IMR-90 (cell line): ENCODE measurements around the gene GPC5. TPM values are rescaled to one million over a fixed set of nuclear protein-coding genes. Genes with fewer than 3 reads are reported as not detected.

ENCODE experiments used
- ATAC-seq: fragments of 200-7000 bp; cut with Tn5 transposase; 2 replicates; pipeline ENCODE4 v1.9.1; 2020; ENCODE audit warnings: low read depth, mild to moderate bottlenecking, moderate library complexity
- BruUV-seq: library from RNA; stranded (reverse); fragments of 400-500 nt; replicated peaks from 2 replicates; lab custom pipeline; 2021; lab: Mats Ljungman, UMichigan
- CTCF ChIA-PET: fragments of 300-600 bp; formaldehyde crosslinking; extraction: SDS; loops from one replicate; lab custom pipeline; 2021; ENCODE audit warnings: antibody characterized with exemption; lab: Yijun Ruan, JAX
- POLR2A ChIA-PET: fragments of 300-600 bp; sonication (Branson Sonifier 250); formaldehyde crosslinking; loops from one replicate; lab custom pipeline; 2022; ENCODE audit warnings: antibody characterized with exemption; ENCODE audit not compliant: unreplicated experiment; lab: Charles Lee
- DNase-seq: peaks from one replicate; pipeline ENCODE4 v3.0.0; 2013
- H2AFZ ChIP-seq: replicated peaks from 2 replicates; pipeline ENCODE3; 2013; ENCODE audit warnings: low read length, mild to moderate bottlenecking; ENCODE audit not compliant: poor library complexity
- H2AK5ac ChIP-seq: 2 replicates; pipeline ENCODE4 v1.6.1; 2013; ENCODE audit warnings: low read depth, low read length, inconsistent platforms
- H2AK9ac ChIP-seq: replicated peaks from 2 replicates; pipeline ENCODE3; 2013; ENCODE audit warnings: mild to moderate bottlenecking, low read depth, low read length, moderate library complexity; ENCODE audit not compliant: poor library complexity
- H2BK120ac ChIP-seq: 2 replicates; pipeline ENCODE4 v1.6.1; 2013; ENCODE audit warnings: low read depth, low read length, inconsistent platforms
- H2BK15ac ChIP-seq: 3 replicates; pipeline ENCODE4 v1.6.1; 2013; ENCODE audit warnings: low read depth, low read length, inconsistent platforms
- H2BK20ac ChIP-seq: 2 replicates; pipeline ENCODE4 v1.6.1; 2013; ENCODE audit warnings: low read depth, mild to moderate bottlenecking, inconsistent platforms, low read length, moderate library complexity
- H2BK5ac ChIP-seq: 2 replicates; pipeline ENCODE4 v1.6.1; 2013; ENCODE audit warnings: mild to moderate bottlenecking, low read depth, low read length, inconsistent platforms; ENCODE audit not compliant: poor library complexity, severe bottlenecking
- H3K14ac ChIP-seq: replicated peaks from 2 replicates; pipeline ENCODE4 v1.6.1; 2013; ENCODE audit warnings: low read depth, low read length, inconsistent platforms
- H3K18ac ChIP-seq: 2 replicates; pipeline ENCODE4 v1.6.1; 2013; ENCODE audit warnings: low read depth, low read length, control low read depth
- H3K23ac ChIP-seq: 2 replicates; pipeline ENCODE4 v1.6.1; 2013; ENCODE audit warnings: low read depth, low read length, inconsistent platforms
- H3K27ac ChIP-seq: 2 replicates; pipeline ENCODE4 v1.5.1; 2013; ENCODE audit warnings: mild to moderate bottlenecking, control low read depth, low read length; ENCODE audit not compliant: insufficient read depth
- H3K27me3 ChIP-seq: 2 replicates; pipeline ENCODE4 v1.6.1; 2013; ENCODE audit warnings: low read length; ENCODE audit not compliant: control insufficient read depth, insufficient read depth
- H3K36me3 ChIP-seq: 2 replicates; pipeline ENCODE4 v1.6.1; 2013; ENCODE audit warnings: low read length, mixed read lengths; ENCODE audit not compliant: control insufficient read depth, insufficient read depth
- H3K4ac ChIP-seq: 2 replicates; pipeline ENCODE4 v1.6.1; 2013; ENCODE audit warnings: low read depth, low read length, inconsistent platforms
- H3K4me1 ChIP-seq: 2 replicates; pipeline ENCODE4 v1.6.1; 2013; ENCODE audit warnings: low read length, mixed read lengths; ENCODE audit not compliant: control insufficient read depth, insufficient read depth
- H3K4me2 ChIP-seq: 2 replicates; pipeline ENCODE4 v1.6.1; 2013; ENCODE audit warnings: low read depth, mild to moderate bottlenecking, control low read depth, low read length, moderate library complexity
- H3K4me3 ChIP-seq: 2 replicates; pipeline ENCODE4 v1.5.1; 2013; ENCODE audit warnings: low read depth, mild to moderate bottlenecking, control low read depth, low read length, moderate library complexity; ENCODE audit not compliant: insufficient read depth
- H3K56ac ChIP-seq: 2 replicates; pipeline ENCODE4 v1.6.1; 2013; ENCODE audit warnings: low read length, inconsistent platforms; ENCODE audit not compliant: insufficient read depth; ENCODE audit errors: extremely low read depth
- H3K79me1 ChIP-seq, 2 experiments: 2 replicates each; pipeline ENCODE4 v1.6.1; 2013; ENCODE audit warnings: low read length in 2 of 2, inconsistent platforms in 1 of 2, low read depth in 1 of 2
- H3K9ac ChIP-seq: 2 replicates; pipeline ENCODE4 v1.6.1; 2013; ENCODE audit warnings: low read depth, low read length, control low read depth
- H3K9me1 ChIP-seq: 2 replicates; pipeline ENCODE4 v1.6.1; 2013; ENCODE audit warnings: low read length, inconsistent platforms; ENCODE audit not compliant: insufficient read depth
- H3K9me3 ChIP-seq: 2 replicates; pipeline ENCODE4 v1.6.1; 2013; ENCODE audit warnings: low read length; ENCODE audit not compliant: control insufficient read depth, insufficient read depth
- H4K20me1 ChIP-seq: 2 replicates; pipeline ENCODE4 v1.6.1; 2013; ENCODE audit warnings: low read length, inconsistent platforms; ENCODE audit not compliant: insufficient read depth
- H4K5ac ChIP-seq: 2 replicates; pipeline ENCODE4 v1.6.1; 2013; ENCODE audit warnings: mild to moderate bottlenecking, low read depth, low read length, control low read depth
- H4K8ac ChIP-seq, 2 experiments: 2 replicates each; pipeline ENCODE4 v1.6.1; 2013; ENCODE audit warnings: low read depth in 2 of 2, low read length in 2 of 2, control low read depth in 1 of 2, inconsistent platforms in 1 of 2
- H4K91ac ChIP-seq: 2 replicates; pipeline ENCODE4 v1.6.1; 2013; ENCODE audit warnings: low read depth, low read length, inconsistent platforms; ENCODE audit not compliant: insufficient read depth
- CEBPB ChIP-seq: IDR thresholded peaks from 2 replicates; pipeline ENCODE4 v1.6.1; 2012; ENCODE audit warnings: low read depth, low read length, improper control_type of control experiment
- CHD1 ChIP-seq: IDR thresholded peaks from 2 replicates; pipeline ENCODE4 v1.6.1; 2012; ENCODE audit warnings: low read depth, low read length, improper control_type of control experiment
- MAZ ChIP-seq: IDR thresholded peaks from 2 replicates; pipeline ENCODE4 v1.6.1; 2012; ENCODE audit warnings: low read depth, mild to moderate bottlenecking, low read length, improper control_type of control experiment, moderate library complexity, borderline replicate concordance
- MXI1 ChIP-seq: IDR thresholded peaks from 2 replicates; pipeline ENCODE4 v1.6.1; 2012; ENCODE audit warnings: low read depth, mild to moderate bottlenecking, low read length, moderate library complexity, borderline replicate concordance
- NFE2L2 ChIP-seq: fragments of 150-350 bp; IDR thresholded peaks from 2 replicates; pipeline ENCODE4 v1.6.1; 2016; ENCODE audit warnings: low read depth, mild to moderate bottlenecking, low read length
- RCOR1 ChIP-seq: IDR thresholded peaks from 2 replicates; pipeline ENCODE4 v1.6.1; 2012; ENCODE audit warnings: mild to moderate bottlenecking, low read length, improper control_type of control experiment; ENCODE audit not compliant: insufficient replicate concordance
- RFX5 ChIP-seq: IDR thresholded peaks from 2 replicates; pipeline ENCODE4 v1.8.0; 2012; ENCODE audit warnings: low read depth, mild to moderate bottlenecking, low read length, moderate library complexity
- whole genome bisulfite sequencing, 2 experiments: methylation state at CpG; one replicate each; pipeline versions ENCODE4 v1.1.5 to v1.1.7; 2013; ENCODE audit warnings: missing lambda C conversion rate in 2 of 2; ENCODE audit not compliant: insufficient read length in 1 of 2; ENCODE audit errors: extremely low coverage in 2 of 2; 5-methylcytosine and 5-hydroxymethylcytosine counted together
- dilution Hi-C: fragments of 300-500 bp; cut with HindIII; formaldehyde crosslinking; loops from one replicate; pipeline ENCODE4 v1.14.3; 2018; ENCODE audit warnings: low sequenced_read_pairs; ENCODE audit not compliant: unreplicated experiment
- in situ Hi-C: fragments of 300-500 bp; cut with MboI; formaldehyde crosslinking; loops from 3 replicates; pipeline ENCODE4 v1.14.3; 2019; ENCODE audit warnings: low sequenced_read_pairs, inconsistent platforms, mixed read lengths
- intact Hi-C: fragments of 100-400 bp; cut with micrococcal nuclease; formaldehyde crosslinking; loops from 2 replicates; pipeline ENCODE4 v1.10.0; 2022
- polyA plus RNA-seq, 3 experiments: library from polyadenylated mRNA; depleted of rRNA; stranded (reverse); fragments of >200 nt; gene quantifications; 2 replicates each; pipeline ENCODE4 v1.2.3, GENCODE V29; 2012; ENCODE audit warnings: low replicate concordance in 1 of 3
- total RNA-seq: library from RNA; depleted of rRNA; stranded (reverse); fragments of >200 nt; gene quantifications from 2 replicates; pipeline ENCODE4 v1.2.3, GENCODE V29; 2012
- TF ChIP-seq, protein P1 (sequence below): fragments of 150-350 bp; IDR thresholded peaks from 2 replicates; pipeline ENCODE4 v1.6.1; 2017; ENCODE audit warnings: mild to moderate bottlenecking, antibody characterized with exemption, low read length, low read depth
- TF ChIP-seq, protein P2 (sequence below): conservative IDR thresholded peaks from 2 replicates; pipeline ENCODE4 v1.5.1; 2012; ENCODE audit warnings: mild to moderate bottlenecking, low read depth, low read length, improper control_type of control experiment

The GPC5 gene
- total and polyA plus RNA-seq, 2 of the 4 experiments (the other 2 are of a cell fraction) = 0.94 to 1.8 TPM

GRCh38 chr13:92622905-92623304 lies 1224.5 kb downstream of the GPC5 start:
- no peak overlapping the region for H2BK15ac ChIP-seq
- H3K79me1 ChIP-seq = no peaks in the 10 kb centered on the region
- H2AFZ ChIP-seq = no peak overlapping the region
- no peaks in the 10 kb centered on the region for H3K9me1 ChIP-seq
- dilution Hi-C loops (no loop called here), intact Hi-C loops (loop anchor here (10.0 kb wide), 1 partner anchor 438 kb away; no protein-coding TSS in a partner anchor), in situ Hi-C loops (no loop called here)
- no peak overlapping the region for H3K14ac ChIP-seq
- no peaks in the 10 kb centered on the region for H3K9me3 ChIP-seq
- H2BK5ac ChIP-seq = no peak overlapping the region
- no peak overlapping the region for H2AK5ac ChIP-seq
- no peak for TF ChIP-seq CHD1
- no peak for TF ChIP-seq NFE2L2
- no peak for TF ChIP-seq MXI1
- no peak for TF ChIP-seq RFX5
- TF ChIP-seq RCOR1 = no peak
- TF ChIP-seq CEBPB = no peak
- TF ChIP-seq, protein P1, sequence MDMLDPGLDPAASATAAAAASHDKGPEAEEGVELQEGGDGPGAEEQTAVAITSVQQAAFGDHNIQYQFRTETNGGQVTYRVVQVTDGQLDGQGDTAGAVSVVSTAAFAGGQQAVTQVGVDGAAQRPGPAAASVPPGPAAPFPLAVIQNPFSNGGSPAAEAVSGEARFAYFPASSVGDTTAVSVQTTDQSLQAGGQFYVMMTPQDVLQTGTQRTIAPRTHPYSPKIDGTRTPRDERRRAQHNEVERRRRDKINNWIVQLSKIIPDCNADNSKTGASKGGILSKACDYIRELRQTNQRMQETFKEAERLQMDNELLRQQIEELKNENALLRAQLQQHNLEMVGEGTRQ = no peak
- no peak for TF ChIP-seq MAZ
- TF ChIP-seq, protein P2, sequence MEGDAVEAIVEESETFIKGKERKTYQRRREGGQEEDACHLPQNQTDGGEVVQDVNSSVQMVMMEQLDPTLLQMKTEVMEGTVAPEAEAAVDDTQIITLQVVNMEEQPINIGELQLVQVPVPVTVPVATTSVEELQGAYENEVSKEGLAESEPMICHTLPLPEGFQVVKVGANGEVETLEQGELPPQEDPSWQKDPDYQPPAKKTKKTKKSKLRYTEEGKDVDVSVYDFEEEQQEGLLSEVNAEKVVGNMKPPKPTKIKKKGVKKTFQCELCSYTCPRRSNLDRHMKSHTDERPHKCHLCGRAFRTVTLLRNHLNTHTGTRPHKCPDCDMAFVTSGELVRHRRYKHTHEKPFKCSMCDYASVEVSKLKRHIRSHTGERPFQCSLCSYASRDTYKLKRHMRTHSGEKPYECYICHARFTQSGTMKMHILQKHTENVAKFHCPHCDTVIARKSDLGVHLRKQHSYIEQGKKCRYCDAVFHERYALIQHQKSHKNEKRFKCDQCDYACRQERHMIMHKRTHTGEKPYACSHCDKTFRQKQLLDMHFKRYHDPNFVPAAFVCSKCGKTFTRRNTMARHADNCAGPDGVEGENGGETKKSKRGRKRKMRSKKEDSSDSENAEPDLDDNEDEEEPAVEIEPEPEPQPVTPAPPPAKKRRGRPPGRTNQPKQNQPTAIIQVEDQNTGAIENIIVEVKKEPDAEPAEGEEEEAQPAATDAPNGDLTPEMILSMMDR = no peak
- no peak overlapping the region for H4K8ac ChIP-seq
- no peak overlapping the region for H3K4ac ChIP-seq
- H4K20me1 ChIP-seq = no peaks in the 10 kb centered on the region
- H3K4me1 ChIP-seq = no peaks in the 10 kb centered on the region
- H4K5ac ChIP-seq = no peak overlapping the region
- no peak for DNase-seq
- no peak overlapping the region for H3K56ac ChIP-seq
- CTCF ChIA-PET = interaction anchor here (0.8 kb wide), 1 partner anchor 17 kb away, joined by 4 read pairs; no protein-coding TSS in a partner anchor
- WGBS, 2 experiments = no CpG with 5 or more reads among the region's 3 CpGs
- no peak overlapping the region for H2BK20ac ChIP-seq
- no peak overlapping the region for H3K27ac ChIP-seq
- no peaks in the 10 kb centered on the region for H3K27me3 ChIP-seq
- no peak overlapping the region for H3K18ac ChIP-seq
- no peak overlapping the region for H2BK120ac ChIP-seq
- H2AK9ac ChIP-seq = no peak overlapping the region
- no peaks in the 10 kb centered on the region for H3K36me3 ChIP-seq
- H4K91ac ChIP-seq = no peak overlapping the region
- no peak for ATAC-seq
- BruUV-seq = no TSS peak
- no peak overlapping the region for H3K4me2 ChIP-seq
- H3K23ac ChIP-seq = no peak overlapping the region
- H3K4me3 ChIP-seq = no peak overlapping the region
- POLR2A ChIA-PET = no interaction called here
- no peak overlapping the region for H3K9ac ChIP-seq
